C4-2B (cell line): ENCODE results near the gene ATXN1.

Experiments used
- CTCF ChIP-seq: fragments of 450-650 bp; conservative IDR thresholded peaks from 2 replicates; pipeline ENCODE4 v1.5.1; 2017; ENCODE audit warnings: mild to moderate bottlenecking
- ZFX ChIP-seq: fragments of 450-650 bp; IDR thresholded peaks from 2 replicates; pipeline ENCODE4 v1.6.1; 2017

DNA sequence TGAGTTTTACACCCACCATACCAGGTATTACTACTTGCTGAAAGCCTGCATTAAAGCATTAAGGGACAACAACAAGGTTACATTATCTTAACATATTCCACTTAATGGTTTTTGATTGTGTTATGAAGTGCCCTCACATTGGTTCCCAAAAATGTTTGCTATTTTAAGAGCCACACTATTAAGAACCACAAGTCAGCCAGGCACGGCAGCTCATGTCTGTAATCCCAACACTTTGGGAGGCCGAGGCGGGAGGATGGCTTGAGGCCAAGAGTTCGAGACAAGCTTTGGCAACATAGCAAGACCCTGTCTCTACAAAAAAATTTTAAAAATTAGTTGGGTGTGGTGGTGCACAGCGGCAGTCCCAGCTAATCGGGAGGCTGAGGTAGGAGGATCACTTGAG, 28.2 kb downstream of the ATXN1 start:
- TF ChIP-seq CTCF: no peak
- TF ChIP-seq ZFX: no peak
